Ishikawa (cell line): ENCODE measurements around the gene GTF2A1.

Experiments used
- TAF1 ChIP-seq: IDR thresholded peaks from 2 replicates; pipeline ENCODE4 v1.6.1; 2012; ENCODE audit warnings: low read depth, mild to moderate bottlenecking
- TEAD4 ChIP-seq: IDR thresholded peaks from 2 replicates; pipeline ENCODE4 v1.6.1; 2012

DNA sequence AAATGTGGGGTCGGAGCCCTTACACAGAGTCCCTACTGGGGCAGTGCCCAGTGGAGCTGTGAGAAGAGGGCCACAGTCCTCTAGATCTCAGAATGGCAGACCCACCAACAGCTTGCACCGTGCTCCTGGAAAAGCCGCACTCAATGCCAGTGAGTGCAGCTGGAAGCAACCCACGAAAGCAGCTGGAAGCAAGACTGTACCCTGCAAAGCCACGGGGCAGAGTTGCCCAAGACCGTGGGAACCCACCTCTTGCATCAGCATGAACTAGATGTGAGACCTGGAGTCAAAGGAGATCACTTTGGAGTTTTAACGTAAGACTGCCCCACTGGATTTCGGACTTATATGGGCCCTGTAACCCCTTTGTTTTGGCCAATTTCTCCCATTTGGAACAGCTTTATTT is 12.3 kb downstream of the GTF2A1 start:
- TF ChIP-seq TAF1 (no peak), TEAD4 (no peak)
